Measurements from ENCODE around the gene PLA2R1. TPM values are rescaled to one million over a fixed set of nuclear protein-coding genes. Genes with fewer than 3 reads are reported as not detected.
A peak's percentile ranks its signal among the peaks of the same experiment; 100 is the strongest.

Gene PLA2R1
- total and polyA plus RNA-seq, 10 of the 15 experiments (the other 5 are each of a cell fraction or from before 2014, with no cell fraction given), result 0.01 to 0.05 (median 0.02) TPM; not detected in 6

DNA sequence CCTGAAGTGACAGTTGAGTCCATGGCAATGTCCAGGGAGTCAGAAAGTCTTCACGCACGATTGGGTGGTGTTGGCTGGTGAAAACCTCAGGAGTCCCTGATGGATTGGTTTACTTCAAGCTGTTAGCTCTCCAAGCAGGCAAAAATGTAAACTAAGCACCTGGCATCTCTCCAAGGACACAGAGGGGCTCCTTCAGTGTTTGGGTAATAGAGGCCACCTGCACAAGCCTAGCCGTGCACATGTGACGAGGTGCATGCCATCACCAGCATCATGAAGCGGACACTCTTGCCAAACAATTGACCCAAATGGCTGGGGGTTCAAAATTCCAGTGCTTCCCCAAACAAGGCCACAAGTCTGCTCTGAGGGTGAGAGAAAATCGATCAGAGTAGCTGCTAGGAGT lies 159.7 kb downstream of the PLA2R1 start:
- H2AFZ ChIP-seq (ENCODE audit: control insufficient read depth, low read depth, low read length), result no peak overlapping the region
- CTCF ChIA-PET, result interaction anchor here (0.7 to 22.7 kb wide), 7 partner anchors 11 to 65 kb away, joined by 3 to 335 read pairs (median 18); no protein-coding TSS in a partner anchor
- H3K36me3 ChIP-seq (ENCODE audit: control insufficient read depth in 2 of 2, insufficient read depth in 2 of 2, low read length in 1 of 2), result peaks cover 0 to 15% of the 10 kb centered on the region in 2 experiments; a peak in 3 of 4 replicates
- H3K4me1 ChIP-seq (ENCODE audit: control insufficient read depth, insufficient read depth, low read length), result peaks cover 35% of the 10 kb centered on the region
- RAD21 ChIA-PET (ENCODE audit: unreplicated experiment), result interaction anchor here (1.1 to 11.6 kb wide), 8 partner anchors 8 to 59 kb away, joined by 3 to 137 read pairs (median 12); no protein-coding TSS in a partner anchor
- ATAC-seq, result no peak
- peak overlapping the region; percentile 94 for H3K4me2 ChIP-seq (ENCODE audit: control insufficient read depth, insufficient read depth)
- DNase-seq (ENCODE audit: low read depth, low spot score), result no peak
- peak overlapping the region; percentile 79 for H3K9ac ChIP-seq (ENCODE audit: control insufficient read depth, insufficient read depth, low read length)
- FAIRE-seq, result no peak
- H3K79me2 ChIP-seq (ENCODE audit: control insufficient read depth, insufficient read depth, low read length), result peaks cover 66% of the 10 kb centered on the region
- intact Hi-C loops (cut with micrococcal nuclease; ENCODE audit: unreplicated experiment) (loop anchor here (1.0 kb wide), 1 partner anchor 20 kb away; no protein-coding TSS in a partner anchor), in situ Hi-C loops (cut with MboI) (no loop called here)
- no peaks in the 10 kb centered on the region for H3K27me3 ChIP-seq (replicated peaks in 1 of 2; ENCODE audit: control insufficient read depth in 2 of 2, insufficient read depth in 2 of 2, low read length in 1 of 2)
- SMC1A ChIA-PET (ENCODE audit: uncharacterized antibody, unreplicated experiment), result interaction anchor here (1.0 to 51.7 kb wide), 3 partner anchors 1 to 58 kb away, joined by 4 to 1536 read pairs (median 1536); partner anchors contain the start of gene LY75
- 44% methylated on average over 6 of the region's 6 CpGs for WGBS (ENCODE audit: insufficient coverage, insufficient replicate concordance, low lambda C conversion rate, missing lambda C conversion rate)
- H3K4me3 ChIP-seq, result peak overlapping the region; percentile 94
- TSS peak; percentile 52 for BruUV-seq (replicated peaks)
- peak overlapping the region; percentile 83 for H3K27ac ChIP-seq (ENCODE audit: control insufficient read depth, insufficient read depth)
- no peaks in the 10 kb centered on the region for H4K20me1 ChIP-seq (ENCODE audit: control insufficient read depth, insufficient read depth)
- H3K9me3 ChIP-seq (replicated peaks; ENCODE audit: control insufficient read depth, insufficient read depth, low read length), result no peaks in the 10 kb centered on the region
- POLR2A ChIA-PET, result interaction anchor here (1.0 to 46.2 kb wide), 4 partner anchors 3 to 190 kb away, joined by 3 to 840 read pairs (median 431); partner anchors contain the start of genes LY75 and MARCHF7
- TF ChIP-seq ASH2L (IDR thresholded peaks at IDR 0.05; ENCODE audit: borderline replicate concordance, low read depth) (no peak), EED (IDR thresholded peaks at IDR 0.05; ENCODE audit: low read depth) (no peak), CHD1 (IDR thresholded peaks at IDR 0.05; ENCODE audit: low read depth, low read length) (no peak), SREBF2 (IDR thresholded peaks at IDR 0.05; ENCODE audit: low read length) (no peak), MLLT1 (IDR thresholded peaks at IDR 0.05) (peak; percentile 50; the same call in 1 of the 2 replicates), RAD51 (IDR thresholded peaks at IDR 0.05) (0 out of 2 replicates have a peak, but pooled peaks have one; percentile 12), ZNF687 (IDR thresholded peaks at IDR 0.05) (peak; percentile 66; the same call in 1 of the 2 replicates), CREM (IDR thresholded peaks at IDR 0.05; ENCODE audit: low read depth) (no peak), POLR2AphosphoS5 (IDR thresholded peaks at IDR 0.05; ENCODE audit: low read length) (peak; percentile 70; the same call in 1 of the 2 replicates), BRCA1 (IDR thresholded peaks at IDR 0.05; ENCODE audit: low read depth, low read length) (no peak)
- TF ChIP-seq, protein P1, sequence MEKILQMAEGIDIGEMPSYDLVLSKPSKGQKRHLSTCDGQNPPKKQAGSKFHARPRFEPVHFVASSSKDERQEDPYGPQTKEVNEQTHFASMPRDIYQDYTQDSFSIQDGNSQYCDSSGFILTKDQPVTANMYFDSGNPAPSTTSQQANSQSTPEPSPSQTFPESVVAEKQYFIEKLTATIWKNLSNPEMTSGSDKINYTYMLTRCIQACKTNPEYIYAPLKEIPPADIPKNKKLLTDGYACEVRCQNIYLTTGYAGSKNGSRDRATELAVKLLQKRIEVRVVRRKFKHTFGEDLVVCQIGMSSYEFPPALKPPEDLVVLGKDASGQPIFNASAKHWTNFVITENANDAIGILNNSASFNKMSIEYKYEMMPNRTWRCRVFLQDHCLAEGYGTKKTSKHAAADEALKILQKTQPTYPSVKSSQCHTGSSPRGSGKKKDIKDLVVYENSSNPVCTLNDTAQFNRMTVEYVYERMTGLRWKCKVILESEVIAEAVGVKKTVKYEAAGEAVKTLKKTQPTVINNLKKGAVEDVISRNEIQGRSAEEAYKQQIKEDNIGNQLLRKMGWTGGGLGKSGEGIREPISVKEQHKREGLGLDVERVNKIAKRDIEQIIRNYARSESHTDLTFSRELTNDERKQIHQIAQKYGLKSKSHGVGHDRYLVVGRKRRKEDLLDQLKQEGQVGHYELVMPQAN (conservative IDR thresholded peaks at IDR 0.05), result no peak
- TF ChIP-seq, protein P2, sequence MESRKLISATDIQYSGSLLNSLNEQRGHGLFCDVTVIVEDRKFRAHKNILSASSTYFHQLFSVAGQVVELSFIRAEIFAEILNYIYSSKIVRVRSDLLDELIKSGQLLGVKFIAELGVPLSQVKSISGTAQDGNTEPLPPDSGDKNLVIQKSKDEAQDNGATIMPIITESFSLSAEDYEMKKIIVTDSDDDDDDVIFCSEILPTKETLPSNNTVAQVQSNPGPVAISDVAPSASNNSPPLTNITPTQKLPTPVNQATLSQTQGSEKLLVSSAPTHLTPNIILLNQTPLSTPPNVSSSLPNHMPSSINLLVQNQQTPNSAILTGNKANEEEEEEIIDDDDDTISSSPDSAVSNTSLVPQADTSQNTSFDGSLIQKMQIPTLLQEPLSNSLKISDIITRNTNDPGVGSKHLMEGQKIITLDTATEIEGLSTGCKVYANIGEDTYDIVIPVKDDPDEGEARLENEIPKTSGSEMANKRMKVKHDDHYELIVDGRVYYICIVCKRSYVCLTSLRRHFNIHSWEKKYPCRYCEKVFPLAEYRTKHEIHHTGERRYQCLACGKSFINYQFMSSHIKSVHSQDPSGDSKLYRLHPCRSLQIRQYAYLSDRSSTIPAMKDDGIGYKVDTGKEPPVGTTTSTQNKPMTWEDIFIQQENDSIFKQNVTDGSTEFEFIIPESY (IDR thresholded peaks at IDR 0.05), result no peak
- TF ChIP-seq, protein P3, sequence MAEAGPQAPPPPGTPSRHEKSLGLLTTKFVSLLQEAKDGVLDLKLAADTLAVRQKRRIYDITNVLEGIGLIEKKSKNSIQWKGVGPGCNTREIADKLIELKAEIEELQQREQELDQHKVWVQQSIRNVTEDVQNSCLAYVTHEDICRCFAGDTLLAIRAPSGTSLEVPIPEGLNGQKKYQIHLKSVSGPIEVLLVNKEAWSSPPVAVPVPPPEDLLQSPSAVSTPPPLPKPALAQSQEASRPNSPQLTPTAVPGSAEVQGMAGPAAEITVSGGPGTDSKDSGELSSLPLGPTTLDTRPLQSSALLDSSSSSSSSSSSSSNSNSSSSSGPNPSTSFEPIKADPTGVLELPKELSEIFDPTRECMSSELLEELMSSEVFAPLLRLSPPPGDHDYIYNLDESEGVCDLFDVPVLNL (IDR thresholded peaks at IDR 0.05; ENCODE audit: low read depth, low read length), result no peak
